C4-2B (cell line): ENCODE data around the gene FANCG.

Experiments used
- H3K27ac ChIP-seq: fragments of 450-650 bp; 2 replicates; pipeline ENCODE4 v1.5.1; 2017
- ZFX ChIP-seq: fragments of 450-650 bp; IDR thresholded peaks from 2 replicates; pipeline ENCODE4 v1.6.1; 2017
- TF ChIP-seq, protein P1 (sequence below): fragments of 450-650 bp; conservative IDR thresholded peaks from 2 replicates; pipeline ENCODE4 v1.5.1; 2017; ENCODE audit warnings: mild to moderate bottlenecking

The FANCG gene

DNA sequence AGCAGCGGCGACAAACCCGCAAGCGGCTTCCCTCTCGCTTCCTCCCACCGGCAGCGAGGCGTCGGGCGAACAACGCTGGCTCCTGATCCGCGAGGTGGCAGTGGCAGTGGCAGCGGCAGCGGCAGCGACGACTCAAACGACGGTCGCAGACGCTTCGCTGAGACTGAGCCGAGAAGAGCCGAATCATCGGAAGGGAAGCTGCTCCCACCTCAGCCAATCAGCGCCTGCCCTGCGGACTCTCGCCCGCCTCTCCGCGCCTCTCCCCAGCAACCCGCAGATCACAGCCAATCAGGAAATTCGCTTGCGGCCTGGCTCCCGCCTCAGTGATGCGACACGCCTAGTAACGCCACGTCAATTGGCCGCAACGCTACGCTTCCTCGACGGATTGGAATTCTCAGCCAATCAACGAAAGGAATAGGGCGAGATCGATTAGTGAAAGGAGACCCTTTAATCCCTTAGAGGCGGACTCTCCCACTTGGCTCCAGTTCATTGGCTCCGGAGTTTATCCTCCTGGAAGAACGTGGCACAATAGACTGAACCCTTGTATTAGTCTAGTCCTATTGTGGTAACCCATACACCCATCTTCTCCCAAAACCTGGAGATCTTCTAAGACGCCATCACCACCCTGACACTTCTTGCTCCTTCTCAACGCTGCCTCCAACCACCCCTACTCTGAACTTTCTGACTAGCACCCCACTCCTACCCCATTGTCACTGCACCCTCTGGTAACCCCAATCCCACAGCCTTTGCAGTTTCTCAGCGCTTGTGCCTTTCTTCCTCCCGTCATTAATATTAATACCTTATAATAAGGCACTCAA, 7.1 kb downstream of the FANCG start, which contains the start of gene VCP:
VCP (minus strand) TSS at position 165 of the 818 bp plus-strand sequence. CDS start 272 bp downstream, outside the sequence.
- TF ChIP-seq, protein P1, sequence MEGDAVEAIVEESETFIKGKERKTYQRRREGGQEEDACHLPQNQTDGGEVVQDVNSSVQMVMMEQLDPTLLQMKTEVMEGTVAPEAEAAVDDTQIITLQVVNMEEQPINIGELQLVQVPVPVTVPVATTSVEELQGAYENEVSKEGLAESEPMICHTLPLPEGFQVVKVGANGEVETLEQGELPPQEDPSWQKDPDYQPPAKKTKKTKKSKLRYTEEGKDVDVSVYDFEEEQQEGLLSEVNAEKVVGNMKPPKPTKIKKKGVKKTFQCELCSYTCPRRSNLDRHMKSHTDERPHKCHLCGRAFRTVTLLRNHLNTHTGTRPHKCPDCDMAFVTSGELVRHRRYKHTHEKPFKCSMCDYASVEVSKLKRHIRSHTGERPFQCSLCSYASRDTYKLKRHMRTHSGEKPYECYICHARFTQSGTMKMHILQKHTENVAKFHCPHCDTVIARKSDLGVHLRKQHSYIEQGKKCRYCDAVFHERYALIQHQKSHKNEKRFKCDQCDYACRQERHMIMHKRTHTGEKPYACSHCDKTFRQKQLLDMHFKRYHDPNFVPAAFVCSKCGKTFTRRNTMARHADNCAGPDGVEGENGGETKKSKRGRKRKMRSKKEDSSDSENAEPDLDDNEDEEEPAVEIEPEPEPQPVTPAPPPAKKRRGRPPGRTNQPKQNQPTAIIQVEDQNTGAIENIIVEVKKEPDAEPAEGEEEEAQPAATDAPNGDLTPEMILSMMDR, result no peak
- TF ChIP-seq ZFX, result no peak
- peak within 1 kb of the TSS; percentile 100 for H3K27ac ChIP-seq

DNA sequence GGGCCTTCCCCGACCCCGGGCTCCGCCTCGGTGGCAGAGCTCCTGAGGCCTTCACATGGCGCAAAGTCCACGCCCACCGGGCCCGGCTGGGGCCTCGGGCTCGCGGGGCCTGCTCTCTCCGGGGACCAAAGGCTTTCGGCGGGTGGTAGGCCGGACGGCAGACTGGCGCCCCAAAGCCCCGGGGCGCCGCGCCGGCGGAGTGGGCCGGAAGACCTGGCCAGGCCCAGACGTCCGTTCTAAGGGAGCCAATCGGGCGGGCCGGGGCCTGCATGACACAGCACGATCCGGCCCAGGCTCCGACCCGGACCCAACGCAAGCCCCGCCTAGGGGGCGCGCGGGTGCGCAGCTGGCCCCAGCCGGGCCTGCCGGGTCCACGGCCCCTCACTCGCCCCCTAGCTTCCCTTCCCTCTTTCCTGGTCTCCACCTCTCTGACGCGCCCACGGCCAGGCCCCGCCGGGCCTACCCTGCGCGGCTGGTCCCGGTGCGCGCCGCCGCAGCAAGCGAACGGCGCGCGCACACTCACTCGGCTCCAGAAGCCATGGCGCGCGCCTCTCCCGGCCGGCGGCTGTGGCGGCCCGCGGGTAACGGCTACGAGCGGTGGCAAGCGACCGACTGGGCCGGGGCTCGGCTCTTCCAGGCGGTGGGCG, 7.8 kb downstream of the FANCG start:
- peak overlapping the region; percentile 100 for H3K27ac ChIP-seq
- peak; percentile 99 for TF ChIP-seq ZFX
- TF ChIP-seq, protein P1, result peak; percentile 59

DNA sequence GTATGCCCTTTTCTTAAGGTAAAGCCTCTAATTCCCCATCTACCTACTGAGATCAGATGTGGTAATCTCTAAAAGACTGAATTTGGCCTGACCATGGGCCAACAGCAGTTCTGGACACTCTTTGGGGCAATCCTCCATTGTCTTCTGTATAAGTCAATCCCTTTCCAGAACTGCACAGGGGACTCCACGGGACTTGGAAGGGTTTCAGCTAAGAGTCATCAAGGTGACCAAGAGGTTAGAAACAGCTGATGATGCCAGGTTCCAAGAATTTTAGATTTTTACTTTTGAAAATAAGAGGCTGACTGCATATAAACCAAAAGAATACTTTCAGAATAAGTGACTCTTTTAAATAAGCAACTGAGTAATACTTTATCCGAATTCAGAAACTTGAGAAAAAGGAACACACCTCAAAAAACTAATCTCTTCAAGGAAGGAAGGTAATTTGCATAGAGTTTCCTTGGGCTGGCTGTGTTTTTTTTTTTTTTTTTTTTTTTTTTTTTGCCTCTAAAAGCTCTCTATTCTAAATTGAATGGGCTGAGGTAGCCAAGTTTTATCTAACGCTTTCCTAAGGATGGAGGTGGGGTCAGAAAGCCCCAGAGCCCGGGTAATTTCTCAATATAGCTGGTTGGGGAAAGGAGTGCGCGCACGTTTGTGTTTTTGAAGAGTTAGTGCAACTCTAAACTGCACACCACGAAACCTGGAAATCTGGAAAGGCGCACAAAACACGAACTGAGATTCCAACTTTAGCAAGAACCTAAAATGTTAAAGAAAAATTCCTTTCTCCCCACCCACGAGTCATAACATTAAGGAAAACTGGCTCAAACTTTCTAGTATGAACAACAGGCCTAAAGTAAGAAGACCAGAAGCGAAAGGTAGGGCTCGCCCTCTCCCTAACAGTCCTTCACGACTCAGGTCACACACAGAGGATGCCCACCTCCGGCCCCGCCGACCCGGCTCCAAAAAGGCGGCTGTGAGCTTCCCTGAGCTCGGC, 8.6 kb downstream of the FANCG start:
- TF ChIP-seq, protein P1, result no peak
- no peak for TF ChIP-seq ZFX
- peak overlapping the region; percentile 100 for H3K27ac ChIP-seq

DNA sequence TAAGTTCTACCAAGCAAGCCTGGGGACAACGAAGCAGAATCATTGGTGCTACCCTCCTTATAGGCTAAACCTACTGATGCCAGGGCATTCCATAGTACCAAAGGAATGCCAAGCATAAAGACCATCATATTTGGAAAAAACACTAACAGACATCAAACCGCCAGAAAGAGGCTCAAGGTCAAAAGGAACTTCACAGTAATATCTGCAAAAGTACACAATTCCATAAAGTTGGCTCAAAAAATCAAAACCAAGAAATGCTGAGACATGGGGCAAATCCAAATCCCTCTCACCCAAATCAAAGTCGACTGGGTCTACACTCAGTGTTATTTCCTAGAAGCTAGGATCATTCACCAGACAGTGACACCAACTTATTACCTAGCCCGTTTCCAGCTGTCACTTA, 10.7 kb downstream of the FANCG start:
- TF ChIP-seq ZFX, result no peak
- TF ChIP-seq, protein P1, result no peak
- H3K27ac ChIP-seq, result no peak overlapping the region

DNA sequence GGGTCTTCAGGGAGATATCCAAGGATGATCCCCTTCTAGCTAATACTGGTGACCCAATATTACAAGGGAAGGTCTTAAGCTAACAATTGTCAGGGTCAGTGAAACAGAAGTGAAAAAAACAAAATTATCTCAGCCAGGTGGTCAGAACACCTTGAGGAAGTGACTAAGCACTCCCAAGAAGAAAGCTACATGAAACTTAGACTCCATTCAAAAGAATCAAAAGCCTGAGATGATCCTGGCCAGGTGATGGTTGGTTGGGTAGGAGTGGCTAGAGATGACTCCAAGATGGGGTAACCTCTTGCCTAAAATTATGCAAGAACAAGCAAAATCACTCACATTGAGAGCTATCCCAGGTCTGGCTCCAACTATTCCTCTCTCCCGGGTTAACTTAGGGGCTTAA, 12.7 kb downstream of the FANCG start:
- TF ChIP-seq ZFX, result no peak
- TF ChIP-seq, protein P1, result no peak
- H3K27ac ChIP-seq, result no peak overlapping the region

DNA sequence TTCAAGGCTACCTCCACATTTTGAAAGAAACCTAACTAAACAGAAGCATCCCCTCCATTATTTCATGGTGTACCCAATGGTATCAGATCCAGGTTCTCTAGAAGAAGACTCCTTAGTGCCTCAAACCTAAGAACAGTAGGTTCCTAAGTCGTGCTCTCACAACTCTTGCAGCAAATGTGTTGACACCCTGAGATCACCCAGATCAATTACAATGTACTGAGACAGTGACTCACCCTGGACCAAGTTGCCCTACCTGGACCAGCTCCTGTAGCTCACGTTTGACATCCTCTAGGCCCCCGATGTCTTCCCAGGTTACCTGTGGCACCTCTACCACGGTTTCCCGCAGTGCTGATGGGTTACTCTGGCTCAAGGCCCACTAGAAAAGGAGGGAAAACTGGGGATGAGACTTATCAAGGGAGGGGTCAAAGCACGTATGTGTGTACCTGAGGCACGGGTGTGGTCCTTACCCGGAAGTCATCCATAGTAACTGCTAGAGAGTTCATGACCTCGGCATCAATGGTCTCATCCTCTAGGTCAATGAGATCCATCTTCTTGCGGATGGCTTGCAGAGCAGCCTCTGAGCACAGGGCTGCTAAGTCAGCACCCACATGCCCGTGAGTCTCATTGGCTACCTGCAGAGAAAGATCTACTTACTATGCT, 19.1 kb downstream of the FANCG start:
- no peak overlapping the region for H3K27ac ChIP-seq

More for the DNA sequence above, 19.1 kb downstream of the FANCG start:
- TF ChIP-seq ZFX, result no peak
- TF ChIP-seq, protein P1, result no peak
